ENCODE measurements around the gene CEP104.

CEP104 gene

DNA sequence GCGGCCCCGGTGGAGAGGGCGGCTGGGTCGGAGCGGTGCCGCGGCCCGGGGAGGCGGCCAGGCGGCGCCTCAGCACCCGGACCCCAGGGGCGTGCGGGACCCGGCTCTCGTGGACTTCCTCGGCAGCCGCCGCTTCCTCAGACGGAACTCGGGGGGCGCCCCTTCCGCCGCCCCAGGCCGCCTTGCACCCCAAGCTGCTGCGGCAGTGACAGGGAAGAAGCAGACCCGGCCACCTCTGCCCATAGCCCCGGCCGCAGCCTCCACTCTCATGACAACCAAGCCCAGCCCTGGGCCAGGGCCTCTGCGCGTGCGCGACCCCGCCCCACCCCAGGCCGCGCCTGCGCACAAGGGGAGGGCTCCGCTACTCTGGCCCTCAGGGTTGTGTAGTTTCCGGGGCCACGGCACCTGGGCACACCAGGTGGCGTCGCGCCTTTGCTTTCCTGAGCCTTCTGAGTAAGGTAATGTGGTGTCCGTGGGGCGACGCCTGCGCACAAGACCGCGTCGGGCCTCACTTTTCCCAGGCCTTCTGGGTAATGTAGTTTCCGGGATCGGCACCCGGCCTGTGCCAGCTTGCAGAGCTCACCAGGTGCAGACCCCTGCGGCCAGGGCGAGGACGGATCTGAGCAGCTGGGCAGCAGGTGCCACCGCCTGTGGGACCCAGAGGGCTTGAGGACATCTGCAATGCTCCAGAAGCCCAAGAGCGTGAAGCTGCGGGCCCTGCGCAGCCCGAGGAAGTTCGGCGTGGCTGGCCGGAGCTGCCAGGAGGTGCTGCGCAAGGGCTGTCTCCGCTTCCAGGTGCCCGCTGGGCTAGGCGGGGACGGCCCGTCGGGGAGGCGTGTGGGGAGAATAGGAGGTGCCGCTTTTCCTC, at the start of gene CEP104, which contains the start of gene DFFB:
CEP104 (minus strand) TSS at position 289 of the 868 bp plus-strand sequence. CDS start 4,804 bp downstream, outside the sequence.
DFFB (plus strand) TSS at position 554 of the 868 bp plus-strand sequence; CDS start at position 682, 128 bp downstream.
- DNase-seq, result peak; percentile 98

GRCh38 chr1:3906672-3907020, 49.6 kb upstream of the CEP104 start:
- no peak for DNase-seq

GRCh38 chr1:3905953-3906671, 49.1 kb upstream of the CEP104 start:
- no peak for DNase-seq

DNA sequence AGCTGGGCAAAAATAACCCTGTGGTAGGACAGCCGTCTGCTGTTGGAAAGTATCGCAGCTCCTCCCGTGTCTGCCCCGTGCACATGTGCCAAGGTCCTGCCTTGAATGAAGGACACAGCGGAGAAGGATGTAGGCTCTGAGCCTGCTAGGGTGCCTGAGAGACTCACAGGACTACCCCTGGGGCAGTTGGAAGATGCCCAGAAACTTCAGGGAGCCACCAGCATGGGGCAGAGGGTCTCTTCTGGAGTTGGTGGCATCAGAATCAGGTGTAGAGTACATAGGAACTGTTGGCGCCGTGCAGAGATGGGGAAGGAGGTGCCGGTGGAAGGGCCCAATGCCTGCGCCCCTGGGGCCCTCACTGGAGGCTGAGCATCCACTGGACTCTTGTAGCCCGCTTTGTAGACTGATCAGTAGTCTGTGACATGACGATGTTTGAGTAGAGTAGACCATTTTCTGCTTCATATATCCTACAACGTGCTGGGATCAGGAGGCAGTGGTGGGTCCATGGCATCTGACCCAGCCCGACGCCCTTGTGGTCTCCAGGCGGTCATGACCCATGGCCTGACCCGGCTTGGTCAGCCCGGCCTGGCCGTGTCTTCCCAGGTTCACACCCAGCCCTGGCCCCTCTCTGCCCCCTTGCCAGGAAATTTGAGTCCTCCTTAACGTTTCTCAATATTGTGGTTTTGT, 48.4 kb upstream of the CEP104 start:
- no peak for DNase-seq

- DNase-seq, result no peak
Observed at GRCh38 chr1:3904843-3905185, 47.8 kb upstream of the CEP104 start.

GRCh38 chr1:3904006-3904842, 47.2 kb upstream of the CEP104 start:
- DNase-seq, result no peak

GRCh38 chr1:3903141-3904005, 46.4 kb upstream of the CEP104 start:
- DNase-seq, result no peak

DNA sequence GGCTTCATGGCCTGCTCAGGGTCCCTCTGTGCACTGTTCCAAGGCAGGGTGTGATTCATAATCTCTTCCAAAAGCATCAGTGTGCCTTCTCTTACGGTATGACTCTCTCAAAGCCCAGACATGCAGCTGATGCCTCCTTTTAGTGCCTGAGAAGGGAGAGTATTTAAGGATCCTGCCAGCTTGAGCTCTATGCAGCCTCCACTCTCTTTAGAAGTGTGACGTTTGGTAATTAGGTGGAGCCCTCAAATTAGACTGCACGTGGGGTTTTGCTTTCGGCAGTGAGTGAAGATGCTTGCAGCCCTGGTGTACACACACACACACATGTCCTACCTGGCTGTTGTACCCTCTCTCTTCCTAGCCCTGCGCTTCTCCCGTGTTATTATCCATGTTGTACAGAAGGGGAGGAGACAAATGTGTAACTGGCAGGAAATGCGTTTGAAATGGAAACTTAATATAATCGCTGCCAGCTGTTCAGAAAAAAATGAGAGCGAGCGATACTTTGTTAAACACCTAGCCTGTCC, 45.6 kb upstream of the CEP104 start:
- peak; percentile 49 for DNase-seq

DNA sequence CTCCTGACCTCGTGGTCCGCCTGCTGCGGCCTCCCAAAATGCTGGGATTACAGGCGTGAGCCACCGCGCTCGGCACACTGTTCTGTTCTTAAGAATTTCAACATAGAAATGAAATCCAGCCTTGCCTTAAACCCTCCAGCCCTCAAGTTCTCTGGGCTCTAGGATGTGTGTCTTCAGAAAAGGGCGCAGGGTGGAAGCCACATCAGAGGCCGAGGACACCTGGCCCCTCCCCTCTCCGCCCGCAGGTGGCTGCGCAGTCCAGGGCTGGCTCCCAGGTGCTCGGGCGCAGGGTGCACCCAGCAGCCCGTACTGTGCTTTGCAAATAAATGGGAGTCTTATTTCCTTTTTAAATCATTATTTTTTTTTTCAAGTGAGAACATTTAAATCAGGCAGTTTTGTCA, 45.1 kb upstream of the CEP104 start:
- no peak for DNase-seq

DNA sequence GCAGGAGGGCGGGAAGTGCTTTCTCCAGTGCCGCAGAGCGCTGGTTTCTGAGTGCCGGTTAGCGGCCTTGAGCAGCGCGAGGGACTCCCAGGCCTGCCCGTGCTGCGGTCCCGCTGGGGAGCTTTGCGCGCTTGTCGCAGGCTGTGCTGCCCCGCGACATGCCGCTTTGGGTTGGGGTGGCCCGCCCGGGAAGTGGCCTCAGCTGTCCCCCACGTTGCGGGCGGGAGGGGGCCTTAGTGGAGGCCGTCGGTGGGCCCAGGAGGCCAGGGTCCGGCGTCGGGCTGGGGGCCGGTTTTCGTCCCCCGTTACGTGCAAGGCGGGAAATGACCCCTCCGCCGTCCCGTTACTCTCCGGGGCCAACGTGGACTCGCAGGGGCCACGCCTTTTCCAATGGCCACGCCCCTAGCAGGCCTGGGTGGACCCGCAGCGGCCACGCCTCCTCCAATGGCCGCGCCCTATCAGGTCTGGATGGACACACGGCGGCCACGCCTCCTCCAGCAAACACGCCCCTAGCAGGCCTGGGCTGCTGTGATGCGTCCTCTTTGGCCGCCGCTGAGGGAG, 44.0 kb upstream of the CEP104 start:
- DNase-seq, result no peak

- peak; percentile 97 for DNase-seq
Observed at GRCh38 chr1:3900150-3900968, 43.3 kb upstream of the CEP104 start, which contains the start of gene C1orf174. TSS of gene C1orf174 (minus strand) at chr1:3900272. CDS start at chr1:3900186, 86 bp downstream.

DNA sequence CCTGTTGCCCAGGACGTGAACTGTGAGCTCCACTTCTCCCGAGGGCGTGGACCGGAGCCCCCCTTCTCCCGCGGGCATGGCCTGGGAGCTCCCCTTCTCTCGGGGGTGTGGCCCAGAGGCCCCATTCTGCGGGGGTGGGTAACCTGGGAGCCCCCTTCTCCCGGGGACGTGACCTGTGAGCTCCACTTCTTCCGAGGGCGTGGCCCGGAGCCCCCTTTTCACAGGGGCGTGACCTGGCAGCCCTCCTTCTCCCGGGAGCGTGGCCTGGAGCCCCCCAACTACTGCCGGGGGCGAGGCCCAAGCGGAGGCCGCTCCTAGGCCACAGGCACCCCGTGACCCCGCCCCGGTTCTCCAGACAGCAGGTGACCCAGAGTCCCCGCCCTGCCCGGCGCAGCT, 42.7 kb upstream of the CEP104 start:
- no peak for DNase-seq

- no peak for DNase-seq
Observed at GRCh38 chr1:3898994-3899753, 42.2 kb upstream of the CEP104 start.

DNA sequence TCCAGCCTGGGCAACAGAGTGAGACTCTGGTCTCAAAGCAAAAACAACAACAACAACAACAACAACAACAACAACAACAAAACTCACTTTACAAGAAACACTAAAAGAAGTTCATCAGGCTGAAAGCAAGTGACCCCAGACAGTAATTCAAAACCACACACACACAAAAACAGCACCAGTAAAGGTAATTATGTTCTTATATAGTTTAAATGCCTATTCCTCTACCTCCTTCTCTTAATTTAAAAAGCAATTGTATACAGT, 41.4 kb upstream of the CEP104 start:
- no peak for DNase-seq

GRCh38 chr1:3896396-3897000, 39.5 kb upstream of the CEP104 start:
- no peak for DNase-seq

DNA sequence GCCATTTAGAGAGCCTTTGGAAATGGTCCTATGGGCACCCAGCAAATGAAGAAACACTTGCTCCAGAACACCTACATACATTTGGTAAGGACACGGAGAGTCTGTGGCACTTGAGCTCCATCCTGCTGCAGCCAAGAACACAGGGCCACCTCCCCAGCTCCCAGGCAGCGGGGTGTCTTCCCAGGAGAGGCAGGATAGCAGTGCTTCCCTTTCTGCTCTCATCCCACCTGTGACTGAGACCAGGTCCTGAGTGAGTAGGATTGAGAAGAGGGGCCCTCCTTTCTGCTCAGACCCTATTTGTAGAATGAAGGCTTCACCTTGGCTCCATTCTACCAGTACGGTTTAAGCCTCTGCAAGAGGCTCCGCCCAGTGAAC, 38.9 kb upstream of the CEP104 start:
- no peak for DNase-seq

DNA sequence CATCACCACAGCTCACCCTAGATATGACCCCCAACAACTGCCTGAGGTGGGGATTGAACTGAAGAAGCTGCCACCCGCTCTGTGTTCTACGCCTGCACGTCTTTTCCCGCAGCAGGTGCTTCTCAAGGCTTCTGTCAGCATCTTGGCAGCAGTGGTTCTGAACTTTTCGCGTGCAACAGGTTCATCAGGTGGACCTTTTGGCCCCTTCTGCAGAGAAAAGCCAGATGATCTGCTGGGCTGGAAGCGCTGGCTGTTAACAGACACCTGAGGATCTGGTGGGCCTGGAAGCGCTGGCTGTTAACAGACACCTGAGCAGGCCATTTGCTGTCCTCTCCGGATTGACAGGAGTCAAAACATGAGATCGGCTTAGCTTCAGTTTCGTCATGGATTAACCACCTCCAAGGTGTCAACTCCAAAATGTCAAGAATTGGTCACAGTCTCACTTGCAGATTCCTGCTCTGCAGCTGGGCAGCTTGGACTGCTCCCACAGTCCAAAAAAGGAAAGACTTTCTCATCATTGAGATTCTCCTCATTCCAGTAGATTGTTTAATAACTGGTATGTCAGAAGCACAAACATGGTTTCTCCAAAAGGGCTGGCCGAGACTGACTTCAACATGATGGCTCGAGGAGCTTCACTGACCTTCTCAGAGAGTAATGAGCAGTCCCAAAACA, 38.4 kb upstream of the CEP104 start:
- no peak for DNase-seq

- DNase-seq, result no peak
Observed at GRCh38 chr1:3894626-3895278, 37.7 kb upstream of the CEP104 start.
